Dendritic cell treated with granulocyte-macrophage colony-stimulating factor and Interleukin-4, amounts not matched to agents 40 ng/mL and 50 ng/mL, for 4 days (primary cell): ENCODE results near the gene MOCOS.
A peak's percentile ranks its signal among the peaks of the same experiment; 100 is the strongest.
"Not testable (repeated sequence)": the region's sequence is repeated elsewhere in the genome, so short reads cannot be mapped to it uniquely, and the experiment has no call there.

ENCODE experiments used
- H3K27ac Mint-ChIP-seq: one replicate; pipeline ENCODE4 v1.8.0; 2022; ENCODE audit warnings: mild to moderate bottlenecking, mixed read lengths
- H3K27me3 Mint-ChIP-seq: one replicate; pipeline ENCODE4 v1.8.0; 2022; ENCODE audit warnings: mild to moderate bottlenecking, mixed read lengths
- H3K36me3 Mint-ChIP-seq: one replicate; pipeline ENCODE4 v1.8.0; 2022; ENCODE audit warnings: low read depth, mixed read lengths
- H3K4me1 Mint-ChIP-seq: one replicate; pipeline ENCODE4 v1.8.0; 2022; ENCODE audit warnings: low read depth, mixed read lengths
- H3K4me3 Mint-ChIP-seq: one replicate; pipeline ENCODE4 v1.8.0; 2022; ENCODE audit warnings: mild to moderate bottlenecking, moderate library complexity, mixed read lengths
- H3K9me3 Mint-ChIP-seq: one replicate; pipeline ENCODE4 v1.8.0; 2022; ENCODE audit warnings: mixed read lengths
- intact Hi-C: fragments of 100-400 bp; cut with micrococcal nuclease; formaldehyde crosslinking; loops from one replicate; pipeline ENCODE4 v1.15.0; 2022

Gene MOCOS

GRCh38 chr18:36160959-36161371 is 26.3 kb upstream of the MOCOS start:
- Mint-ChIP-seq H3K9me3 (no peaks in the 10 kb centered on the region), H3K4me3 (no peak overlapping the region), H3K4me1 (peaks cover 33% of the 10 kb centered on the region), H3K27me3 (no peaks in the 10 kb centered on the region), H3K36me3 (peaks cover 86% of the 10 kb centered on the region), H3K27ac (peak overlapping the region; percentile 37)
- intact Hi-C loops = no loop called here

DNA sequence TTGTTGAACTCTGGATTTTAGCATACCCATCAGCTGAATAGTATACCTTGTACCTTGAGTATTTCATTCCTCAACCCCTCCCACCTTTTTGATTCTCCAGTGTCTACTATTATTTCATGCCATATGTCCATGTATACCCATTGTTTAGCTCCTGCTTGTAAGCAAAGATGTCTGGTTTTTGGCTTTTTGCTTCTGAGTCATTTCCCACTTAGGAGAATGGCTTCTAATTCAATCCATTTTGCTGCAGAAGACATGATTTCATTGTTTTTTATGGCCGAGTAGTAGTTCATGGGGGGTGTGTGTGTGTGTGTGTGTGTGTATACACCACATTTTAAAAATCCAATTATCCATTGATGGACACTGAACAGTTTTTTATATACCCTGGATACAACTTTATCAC is 24.3 kb upstream of the MOCOS start:
- peaks cover 86% of the 10 kb centered on the region for H3K36me3 Mint-ChIP-seq
- H3K27ac Mint-ChIP-seq = no peak overlapping the region
- no peaks in the 10 kb centered on the region for H3K9me3 Mint-ChIP-seq
- peaks cover 20% of the 10 kb centered on the region for H3K4me1 Mint-ChIP-seq
- H3K27me3 Mint-ChIP-seq = no peaks in the 10 kb centered on the region
- intact Hi-C loops = no loop called here
- H3K4me3 Mint-ChIP-seq = no peak overlapping the region

- H3K27ac Mint-ChIP-seq = peak overlapping the region; percentile 73
- no peak overlapping the region for H3K4me3 Mint-ChIP-seq
- intact Hi-C loops = no loop called here
- peaks cover 94% of the 10 kb centered on the region for H3K36me3 Mint-ChIP-seq
- no peaks in the 10 kb centered on the region for H3K9me3 Mint-ChIP-seq
- peaks cover 6% of the 10 kb centered on the region for H3K4me1 Mint-ChIP-seq
- H3K27me3 Mint-ChIP-seq = no peaks in the 10 kb centered on the region
Observed at GRCh38 chr18:36167692-36168218, 19.5 kb upstream of the MOCOS start.

GRCh38 chr18:36168296-36168695 is 19.0 kb upstream of the MOCOS start:
- intact Hi-C loops, H3K4me1 Mint-ChIP-seq, H3K4me3 Mint-ChIP-seq, H3K27me3 Mint-ChIP-seq, H3K9me3 Mint-ChIP-seq: not testable (repeated sequence)
- H3K36me3 Mint-ChIP-seq = peaks cover 93% of the 10 kb centered on the region
- peak overlapping the region; percentile 73 for H3K27ac Mint-ChIP-seq

- Mint-ChIP-seq H3K36me3 (peaks cover 84% of the 10 kb centered on the region), H3K4me1 (peaks cover 6% of the 10 kb centered on the region), H3K27me3 (no peaks in the 10 kb centered on the region), H3K4me3 (no peak overlapping the region), H3K27ac (no peak overlapping the region), H3K9me3 (no peaks in the 10 kb centered on the region)
- intact Hi-C loops = no loop called here
Observed at GRCh38 chr18:36169938-36170337, 17.4 kb upstream of the MOCOS start.

DNA sequence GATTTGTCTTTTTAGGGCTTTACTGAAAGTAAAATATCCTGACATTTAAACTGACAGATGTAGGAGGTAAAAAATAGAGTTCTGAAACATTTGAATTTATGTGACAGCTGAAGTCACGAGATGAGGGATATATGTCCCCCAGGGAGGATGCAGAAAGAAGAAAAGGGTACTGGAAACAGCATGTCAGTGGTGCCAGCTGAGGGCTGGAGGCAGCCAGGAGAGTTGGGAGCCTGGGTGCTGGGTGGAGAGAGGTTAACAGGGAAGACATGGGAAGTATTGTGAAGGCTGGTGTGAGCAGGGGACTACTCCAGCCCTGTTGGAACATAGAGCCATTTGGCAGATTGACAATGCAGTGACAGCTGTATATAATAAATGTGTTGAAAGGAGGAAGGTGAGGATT is 11.8 kb upstream of the MOCOS start:
- H3K36me3 Mint-ChIP-seq = peaks cover 62% of the 10 kb centered on the region
- peaks cover 32% of the 10 kb centered on the region for H3K4me1 Mint-ChIP-seq
- H3K27ac Mint-ChIP-seq = peak overlapping the region; percentile 48
- no peaks in the 10 kb centered on the region for H3K9me3 Mint-ChIP-seq
- H3K27me3 Mint-ChIP-seq = no peaks in the 10 kb centered on the region
- no peak overlapping the region for H3K4me3 Mint-ChIP-seq
- intact Hi-C loops = no loop called here

- no peak overlapping the region for H3K27ac Mint-ChIP-seq
Observed at GRCh38 chr18:36176177-36176584, 11.1 kb upstream of the MOCOS start.

GRCh38 chr18:36176711-36177110 is 10.6 kb upstream of the MOCOS start:
- H3K36me3 Mint-ChIP-seq = peaks cover 49% of the 10 kb centered on the region

More at GRCh38 chr18:36176177-36176584, 11.1 kb upstream of the MOCOS start:
- intact Hi-C loops = no loop called here
- peaks cover 37% of the 10 kb centered on the region for H3K4me1 Mint-ChIP-seq
- H3K9me3 Mint-ChIP-seq = no peaks in the 10 kb centered on the region
- no peak overlapping the region for H3K4me3 Mint-ChIP-seq
- no peaks in the 10 kb centered on the region for H3K27me3 Mint-ChIP-seq
- peaks cover 55% of the 10 kb centered on the region for H3K36me3 Mint-ChIP-seq

DNA sequence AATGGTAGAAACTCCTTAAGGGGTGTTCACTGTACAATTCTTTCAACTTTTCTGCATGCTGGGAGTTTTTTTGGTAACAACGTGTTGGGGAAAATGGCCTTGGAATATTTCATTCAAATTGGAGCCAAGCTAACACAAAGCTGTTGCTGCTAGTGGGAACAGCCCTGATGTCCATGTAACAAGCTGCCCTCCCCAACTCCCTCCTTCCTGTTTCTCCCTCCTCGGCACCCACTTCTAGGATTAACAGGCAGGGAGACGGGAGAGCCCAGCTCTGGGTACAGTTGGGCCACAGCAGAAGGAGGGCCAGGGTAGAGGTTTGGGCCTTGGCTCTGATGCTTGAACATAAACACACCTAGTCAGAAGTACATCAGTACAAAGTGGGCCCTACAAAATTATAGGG is 9.4 kb upstream of the MOCOS start:
- Mint-ChIP-seq H3K27me3 (no peaks in the 10 kb centered on the region), H3K9me3 (no peaks in the 10 kb centered on the region), H3K36me3 (peaks cover 37% of the 10 kb centered on the region), H3K27ac (peak overlapping the region; percentile 83), H3K4me3 (no peak overlapping the region), H3K4me1 (peaks cover 52% of the 10 kb centered on the region)
- intact Hi-C loops = no loop called here

More at GRCh38 chr18:36176711-36177110, 10.6 kb upstream of the MOCOS start:
- Mint-ChIP-seq H3K27me3 (no peaks in the 10 kb centered on the region), H3K4me3 (no peak overlapping the region), H3K4me1 (peaks cover 42% of the 10 kb centered on the region), H3K9me3 (no peaks in the 10 kb centered on the region), H3K27ac (no peak overlapping the region)
- intact Hi-C loops = no loop called here

GRCh38 chr18:36179562-36180355 is 7.5 kb upstream of the MOCOS start:
- Mint-ChIP-seq H3K9me3 (no peaks in the 10 kb centered on the region), H3K36me3 (peaks cover 28% of the 10 kb centered on the region), H3K4me3 (peak overlapping the region; percentile 44), H3K27me3 (peaks cover 15% of the 10 kb centered on the region), H3K27ac (peak overlapping the region; percentile 83), H3K4me1 (peaks cover 69% of the 10 kb centered on the region)
- intact Hi-C loops = no loop called here

- H3K27me3 Mint-ChIP-seq = peaks cover 29% of the 10 kb centered on the region
- H3K36me3 Mint-ChIP-seq = peaks cover 17% of the 10 kb centered on the region
- H3K4me3 Mint-ChIP-seq = no peak overlapping the region
- H3K4me1 Mint-ChIP-seq = peaks cover 84% of the 10 kb centered on the region
- H3K27ac Mint-ChIP-seq = peak overlapping the region; percentile 83
- no peaks in the 10 kb centered on the region for H3K9me3 Mint-ChIP-seq
- intact Hi-C loops = no loop called here
Observed at GRCh38 chr18:36181441-36181840, 5.9 kb upstream of the MOCOS start.

- H3K36me3 Mint-ChIP-seq = peaks cover 15% of the 10 kb centered on the region
Observed at GRCh38 chr18:36181898-36182506, 5.3 kb upstream of the MOCOS start.

DNA sequence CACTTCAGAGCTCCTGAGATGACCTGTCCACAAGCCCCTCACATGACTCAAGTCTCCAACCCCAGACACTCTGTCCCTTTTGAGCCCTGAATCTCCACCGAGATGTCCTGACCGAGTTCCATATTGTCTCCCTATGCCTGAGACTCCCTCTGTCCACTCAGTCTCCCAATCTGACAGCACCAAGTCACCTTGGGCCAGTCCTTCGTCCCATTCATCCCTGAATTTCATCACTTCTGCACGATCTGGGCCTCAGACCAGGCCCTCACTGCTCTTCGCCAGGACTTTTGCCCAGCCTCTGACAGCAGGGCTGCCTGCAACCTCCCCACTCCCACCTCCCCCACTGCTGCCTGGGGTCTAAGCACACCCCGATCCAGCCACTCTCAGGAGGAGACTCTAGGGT is 4.3 kb upstream of the MOCOS start:
- peak overlapping the region; percentile 54 for H3K27ac Mint-ChIP-seq
- H3K9me3 Mint-ChIP-seq = no peaks in the 10 kb centered on the region
- no peak overlapping the region for H3K4me3 Mint-ChIP-seq
- peaks cover 14% of the 10 kb centered on the region for H3K36me3 Mint-ChIP-seq
- peaks cover 86% of the 10 kb centered on the region for H3K4me1 Mint-ChIP-seq
- peaks cover 39% of the 10 kb centered on the region for H3K27me3 Mint-ChIP-seq
- intact Hi-C loops = no loop called here

More at GRCh38 chr18:36181898-36182506, 5.3 kb upstream of the MOCOS start:
- Mint-ChIP-seq H3K4me1 (peaks cover 87% of the 10 kb centered on the region), H3K4me3 (no peak overlapping the region), H3K27ac (peak overlapping the region; percentile 83), H3K9me3 (no peaks in the 10 kb centered on the region), H3K27me3 (peaks cover 33% of the 10 kb centered on the region)
- intact Hi-C loops = no loop called here

DNA sequence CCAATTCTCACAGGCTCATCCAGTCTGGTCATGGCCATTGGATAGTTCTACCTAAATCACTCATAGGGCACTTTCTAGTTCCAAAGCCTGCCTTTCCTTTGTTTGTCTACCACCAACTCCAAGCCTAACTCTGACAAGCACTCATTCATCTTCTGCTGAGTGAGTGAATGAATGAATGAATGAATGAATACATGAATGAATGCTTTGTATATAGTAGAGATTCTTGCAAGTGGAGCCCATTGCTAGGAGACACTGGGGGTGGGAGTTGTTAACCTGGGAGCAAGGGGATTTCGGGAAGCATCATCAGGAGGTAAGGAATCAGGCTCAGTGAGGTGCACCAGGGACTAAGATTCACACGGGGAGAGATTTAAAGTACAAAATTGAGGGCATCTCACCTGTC is 3.3 kb upstream of the MOCOS start:
- no peak overlapping the region for H3K27ac Mint-ChIP-seq
- peaks cover 86% of the 10 kb centered on the region for H3K4me1 Mint-ChIP-seq

More for the DNA sequence above, 3.3 kb upstream of the MOCOS start:
- H3K9me3 Mint-ChIP-seq = no peaks in the 10 kb centered on the region
- no peak overlapping the region for H3K4me3 Mint-ChIP-seq
- intact Hi-C loops = no loop called here
- H3K27me3 Mint-ChIP-seq = peaks cover 48% of the 10 kb centered on the region
- H3K36me3 Mint-ChIP-seq = peaks cover 14% of the 10 kb centered on the region
